PC-9 (cell line): ENCODE data around the gene SLX9. TPM values are rescaled to one million over a fixed set of nuclear protein-coding genes. Genes with fewer than 3 reads are reported as not detected.
A peak's percentile ranks its signal among the peaks of the same experiment; 100 is the strongest.
"Not testable (repeated sequence)": the region's sequence is repeated elsewhere in the genome, so short reads cannot be mapped to it uniquely, and the experiment has no call there.

Source experiments
- BruUV-seq: library from RNA; stranded (reverse); fragments of 400-500 nt; replicated peaks from 2 replicates; lab custom pipeline; 2021; lab: Mats Ljungman, UMichigan
- CTCF ChIA-PET: fragments of 300-600 bp; sonication (Branson Sonifier 250); formaldehyde crosslinking; loops from one replicate; lab custom pipeline; 2022; ENCODE audit warnings: antibody characterized with exemption; lab: Charles Lee
- POLR2A ChIA-PET: fragments of 300-600 bp; sonication (Branson Sonifier 250); formaldehyde crosslinking; loops from one replicate; lab custom pipeline; 2022; ENCODE audit warnings: antibody characterized with exemption; ENCODE audit not compliant: unreplicated experiment; lab: Charles Lee
- DNase-seq, 2 experiments: peaks; one replicate each; pipeline versions ENCODE4 v3.0.0 to v3.0.0-alpha.2; 2015 to 2022; ENCODE audit warnings: mixed read lengths in 1 of 2
- H2AFZ ChIP-seq: fragments of 200-600 bp; sonication (generic); 2 replicates; pipeline ENCODE4 v1.8.1; 2017; ENCODE audit warnings: antibody characterized with exemption
- H3F3A ChIP-seq: fragments of 200-600 bp; sonication (generic); 2 replicates; pipeline ENCODE4 v1.8.1; 2017; ENCODE audit warnings: antibody characterized with exemption, mild to moderate bottlenecking, low read depth; ENCODE audit not compliant: insufficient read depth
- H3K27ac ChIP-seq: fragments of 200-600 bp; sonication (generic); 2 replicates; pipeline ENCODE4 v1.6.1; 2016; ENCODE audit warnings: mixed run types
- H3K27me3 ChIP-seq: fragments of 200-600 bp; sonication (generic); 2 replicates; pipeline ENCODE4 v1.6.1; 2016; ENCODE audit warnings: low read depth, mixed run types; ENCODE audit not compliant: insufficient read depth
- H3K36me3 ChIP-seq: fragments of 200-600 bp; sonication (generic); 2 replicates; pipeline ENCODE4 v1.6.1; 2016; ENCODE audit warnings: low read depth, mixed run types
- H3K4me1 ChIP-seq: fragments of 200-600 bp; sonication (generic); replicated peaks from 2 replicates; pipeline ENCODE4 v1.6.1; 2016; ENCODE audit warnings: mixed run types; ENCODE audit not compliant: insufficient read depth
- H3K4me2 ChIP-seq: fragments of 200-600 bp; sonication (generic); 2 replicates; pipeline ENCODE4 v1.6.1; 2017; ENCODE audit warnings: mixed run types
- H3K4me3 ChIP-seq: fragments of 200-600 bp; sonication (generic); 2 replicates; pipeline ENCODE4 v1.6.1; 2016; ENCODE audit warnings: mixed run types
- H3K79me2 ChIP-seq: fragments of 200-600 bp; sonication (generic); 2 replicates; pipeline ENCODE4 v1.6.1; 2017; ENCODE audit warnings: low read depth, mixed run types
- H3K9me2 ChIP-seq: fragments of 200-600 bp; sonication (generic); 2 replicates; pipeline ENCODE4 v1.8.1; 2017; ENCODE audit warnings: mild to moderate bottlenecking; ENCODE audit not compliant: insufficient read depth
- H3K9me3 ChIP-seq: fragments of 200-600 bp; sonication (generic); 2 replicates; pipeline ENCODE4 v1.8.1; 2016; ENCODE audit warnings: low read depth; ENCODE audit not compliant: insufficient read depth
- H4K20me1 ChIP-seq: fragments of 200-600 bp; sonication (generic); 2 replicates; pipeline ENCODE4 v1.8.1; 2017; ENCODE audit not compliant: insufficient read depth
- EZH2 ChIP-seq: fragments of 200-600 bp; sonication (generic); IDR thresholded peaks from 2 replicates; pipeline ENCODE4 v1.8.0; 2017; ENCODE audit warnings: antibody characterized with exemption, low read depth
- intact Hi-C: fragments of 100-400 bp; cut with micrococcal nuclease; formaldehyde crosslinking; loops from one replicate; pipeline ENCODE4 v1.10.0; 2022; ENCODE audit not compliant: unreplicated experiment
- total RNA-seq: library from RNA; stranded (reverse); gene quantifications from 2 replicates; pipeline ENCODE4 v1.2.3, GENCODE V29; 2021
- TF ChIP-seq, protein P1 (sequence below): fragments of 200-600 bp; sonication (generic); conservative IDR thresholded peaks from 2 replicates; pipeline ENCODE4 v1.6.1; 2017; ENCODE audit warnings: mixed run types, antibody characterized with exemption, mild to moderate bottlenecking, moderate library complexity

Gene SLX9
- total RNA-seq, 1 experiment from 2014 or later, result 22.8 TPM

GRCh38 chr21:44912158-44912473 is 27.7 kb upstream of the SLX9 start:
- TF ChIP-seq EZH2, result no peak
- TF ChIP-seq, protein P1, sequence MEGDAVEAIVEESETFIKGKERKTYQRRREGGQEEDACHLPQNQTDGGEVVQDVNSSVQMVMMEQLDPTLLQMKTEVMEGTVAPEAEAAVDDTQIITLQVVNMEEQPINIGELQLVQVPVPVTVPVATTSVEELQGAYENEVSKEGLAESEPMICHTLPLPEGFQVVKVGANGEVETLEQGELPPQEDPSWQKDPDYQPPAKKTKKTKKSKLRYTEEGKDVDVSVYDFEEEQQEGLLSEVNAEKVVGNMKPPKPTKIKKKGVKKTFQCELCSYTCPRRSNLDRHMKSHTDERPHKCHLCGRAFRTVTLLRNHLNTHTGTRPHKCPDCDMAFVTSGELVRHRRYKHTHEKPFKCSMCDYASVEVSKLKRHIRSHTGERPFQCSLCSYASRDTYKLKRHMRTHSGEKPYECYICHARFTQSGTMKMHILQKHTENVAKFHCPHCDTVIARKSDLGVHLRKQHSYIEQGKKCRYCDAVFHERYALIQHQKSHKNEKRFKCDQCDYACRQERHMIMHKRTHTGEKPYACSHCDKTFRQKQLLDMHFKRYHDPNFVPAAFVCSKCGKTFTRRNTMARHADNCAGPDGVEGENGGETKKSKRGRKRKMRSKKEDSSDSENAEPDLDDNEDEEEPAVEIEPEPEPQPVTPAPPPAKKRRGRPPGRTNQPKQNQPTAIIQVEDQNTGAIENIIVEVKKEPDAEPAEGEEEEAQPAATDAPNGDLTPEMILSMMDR, result no peak
- no peaks in the 10 kb centered on the region for H3K36me3 ChIP-seq
- no TSS peak for BruUV-seq
- H3K27ac ChIP-seq, result peak overlapping the region; percentile 74
- H3K9me3 ChIP-seq, result no peaks in the 10 kb centered on the region
- H3F3A ChIP-seq, result peaks cover 39% of the 10 kb centered on the region
- H2AFZ ChIP-seq, result no peak overlapping the region
- intact Hi-C loops, result loop anchor here (5.0 kb wide), 1 partner anchor 40 kb away; the partner anchor contains the start of gene PTTG1IP
- no peak for DNase-seq
- peak overlapping the region; percentile 60 for H3K4me2 ChIP-seq
- ChIA-PET POLR2A (no interaction called here), CTCF (interaction anchor here (1.0 kb wide), 1 partner anchor 29 kb away, joined by 3 read pairs; no protein-coding TSS in a partner anchor)
- peaks cover 7% of the 10 kb centered on the region for H3K79me2 ChIP-seq
- H3K4me3 ChIP-seq, result no peak overlapping the region
- H3K27me3 ChIP-seq, result no peaks in the 10 kb centered on the region
- no peaks in the 10 kb centered on the region for H4K20me1 ChIP-seq
- H3K9me2 ChIP-seq, result no peaks in the 10 kb centered on the region
- peaks cover 62% of the 10 kb centered on the region for H3K4me1 ChIP-seq

DNA sequence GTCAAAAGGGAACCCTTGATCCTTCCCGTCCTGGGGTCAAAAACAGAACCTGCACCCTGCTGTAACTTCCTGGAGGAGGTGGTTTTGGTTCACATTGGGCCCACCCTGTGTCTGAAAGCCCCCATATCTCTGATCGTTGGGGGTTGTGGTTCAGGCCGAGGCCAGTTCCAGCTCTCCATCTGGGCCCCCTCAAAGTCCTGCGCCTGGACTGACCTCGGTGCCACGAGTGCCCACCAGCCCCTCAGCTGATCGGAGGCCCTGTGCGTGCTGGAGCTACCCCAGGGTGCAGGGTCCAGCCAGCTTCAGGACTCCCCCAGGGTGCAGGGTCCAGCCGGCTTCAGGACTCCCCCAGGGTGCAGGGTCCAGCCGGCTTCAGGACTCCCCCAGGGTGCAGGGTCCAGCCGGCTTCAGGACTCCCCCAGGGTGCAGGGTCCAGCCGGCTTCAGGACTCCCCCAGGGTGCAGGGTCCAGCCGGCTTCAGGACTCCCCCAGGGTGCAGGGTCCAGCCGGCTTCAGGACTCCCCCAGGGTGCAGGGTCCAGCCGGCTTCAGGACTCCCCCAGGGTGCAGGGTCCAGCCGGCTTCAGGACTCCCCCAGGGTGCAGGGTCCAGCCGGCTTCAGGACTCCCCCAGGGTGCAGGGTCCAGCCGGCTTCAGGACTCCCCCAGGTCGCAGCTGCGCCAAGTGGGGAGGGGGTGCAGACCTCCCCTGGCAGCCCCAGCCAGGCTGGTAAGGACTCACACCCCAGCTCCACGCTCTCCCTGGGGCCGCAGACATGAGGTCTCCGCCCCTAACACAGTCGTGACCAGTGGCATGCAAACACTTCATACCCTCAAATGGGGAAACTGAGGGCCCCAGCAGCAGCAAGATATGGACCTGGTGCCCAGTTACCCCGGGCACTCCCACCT is 27.1 kb upstream of the SLX9 start:
- H3K36me3 ChIP-seq, CTCF ChIA-PET, BruUV-seq, H3K4me3 ChIP-seq, POLR2A ChIA-PET, DNase-seq, H2AFZ ChIP-seq, H4K20me1 ChIP-seq, H3K9me2 ChIP-seq, H3K9me3 ChIP-seq, H3K79me2 ChIP-seq, H3K27me3 ChIP-seq: not testable (repeated sequence)
- Histone ChIP-seq H3K4me2 (peak overlapping the region; percentile 76), H3K4me1 (peaks cover 69% of the 10 kb centered on the region), H3K27ac (peak overlapping the region; percentile 94), H3F3A (peaks cover 45% of the 10 kb centered on the region)
- intact Hi-C loops, result loop anchor here (5.0 kb wide), 1 partner anchor 40 kb away; the partner anchor contains the start of gene PTTG1IP

- no peak for DNase-seq
- TF ChIP-seq EZH2, result no peak
- TF ChIP-seq, protein P1, result no peak
- Histone ChIP-seq H2AFZ (no peak overlapping the region), H3K9me3 (no peaks in the 10 kb centered on the region), H3K27ac (peak overlapping the region; percentile 94), H3K4me2 (peak overlapping the region; percentile 76), H3K27me3 (no peaks in the 10 kb centered on the region), H3K9me2 (no peaks in the 10 kb centered on the region), H3K36me3 (no peaks in the 10 kb centered on the region), H3K79me2 (peaks cover 7% of the 10 kb centered on the region), H3K4me3 (no peak overlapping the region), H4K20me1 (no peaks in the 10 kb centered on the region), H3F3A (peaks cover 48% of the 10 kb centered on the region), H3K4me1 (peaks cover 76% of the 10 kb centered on the region)
- ChIA-PET CTCF (interaction anchor here (0.8 kb wide), 1 partner anchor 15 kb away, joined by 9 read pairs; no protein-coding TSS in a partner anchor), POLR2A (no interaction called here)
- BruUV-seq, result no TSS peak
- intact Hi-C loops, result loop anchor here (5.0 kb wide), 1 partner anchor 41 kb away; the partner anchor contains the start of gene PTTG1IP
Observed at GRCh38 chr21:44913425-44914175, 26.2 kb upstream of the SLX9 start.
